Memory B cell (primary cell): Measurements from ENCODE around the gene TBCEL.

Experiments
- ATAC-seq: fragments of 150-1000 bp; cut with Tn5 transposase; 2 replicates; pipeline ENCODE4 v1.10.0; 2021; ENCODE audit warnings: low read depth, mild to moderate bottlenecking, moderate library complexity
- DNase-seq, 2 donors: peaks; one replicate each; pipeline ENCODE4 v3.0.0; 2022; ENCODE audit warnings: low spot score in 2 of 2
- H3K27ac Mint-ChIP-seq: one replicate; pipeline ENCODE4 v1.8.0; 2022; ENCODE audit warnings: mild to moderate bottlenecking, moderate library complexity, mixed read lengths
- H3K27me3 Mint-ChIP-seq: one replicate; pipeline ENCODE4 v1.8.0; 2022; ENCODE audit warnings: mixed read lengths
- H3K36me3 Mint-ChIP-seq: one replicate; pipeline ENCODE4 v1.8.0; 2022; ENCODE audit warnings: mild to moderate bottlenecking, mixed read lengths
- H3K4me1 Mint-ChIP-seq: one replicate; pipeline ENCODE4 v1.8.0; 2022; ENCODE audit warnings: mixed read lengths
- H3K4me3 Mint-ChIP-seq: one replicate; pipeline ENCODE4 v1.8.0; 2022; ENCODE audit warnings: mild to moderate bottlenecking, moderate library complexity, mixed read lengths
- H3K9me3 Mint-ChIP-seq: one replicate; pipeline ENCODE4 v1.8.0; 2022; ENCODE audit warnings: mixed read lengths

Gene TBCEL

DNA sequence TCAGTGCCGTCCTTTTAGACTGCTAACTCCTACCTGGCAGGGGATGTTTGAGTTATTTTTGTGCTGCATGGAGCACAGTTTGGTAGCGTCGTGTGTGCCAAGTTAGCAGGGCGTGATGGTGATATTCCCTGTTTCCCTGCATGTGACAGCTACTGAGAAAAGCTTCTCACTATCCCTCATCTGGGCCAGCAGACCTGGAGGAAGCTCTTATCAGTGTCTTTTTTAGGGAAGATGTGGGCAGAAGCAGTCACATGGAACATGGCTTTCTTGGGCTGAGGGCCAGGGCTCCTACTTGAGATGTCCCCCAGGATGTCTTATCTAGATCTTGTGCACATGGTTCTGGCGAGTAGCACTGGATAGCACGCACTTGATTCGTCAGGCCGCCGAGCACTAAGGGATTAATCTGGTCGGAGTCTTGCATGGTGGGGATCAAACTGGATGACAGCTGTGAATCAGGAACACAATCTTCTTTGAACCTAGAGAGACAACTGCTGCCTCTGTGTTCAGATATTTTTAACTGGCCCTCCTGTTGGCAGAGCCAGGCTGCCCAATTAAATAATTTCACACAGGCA is 110.9 kb downstream of the TBCEL start:
- Mint-ChIP-seq H3K9me3 (no peaks in the 10 kb centered on the region), H3K36me3 (no peaks in the 10 kb centered on the region), H3K4me3 (no peak overlapping the region), H3K4me1 (no peaks in the 10 kb centered on the region), H3K27ac (no peak overlapping the region), H3K27me3 (peaks cover 7% of the 10 kb centered on the region)
- DNase-seq (no peak), ATAC-seq (no peak)

DNA sequence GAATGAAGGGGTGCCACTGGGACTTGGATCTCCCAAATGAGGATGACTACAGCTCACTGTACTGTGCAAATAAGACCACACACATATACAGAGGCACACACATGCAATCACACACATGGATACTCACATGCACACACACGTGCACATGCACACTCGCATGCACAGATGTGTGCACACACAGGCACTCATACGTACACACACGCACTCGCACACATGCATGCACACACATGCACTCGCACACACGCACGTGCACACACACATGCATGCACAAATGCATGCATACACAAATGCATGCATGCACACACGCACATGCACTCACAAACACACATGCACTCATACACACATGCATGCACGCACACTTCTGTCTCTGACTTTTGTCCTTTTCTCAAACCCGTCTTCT is 113.1 kb downstream of the TBCEL start:
- no peak for DNase-seq
- peaks cover 10% of the 10 kb centered on the region for H3K27me3 Mint-ChIP-seq

DNA sequence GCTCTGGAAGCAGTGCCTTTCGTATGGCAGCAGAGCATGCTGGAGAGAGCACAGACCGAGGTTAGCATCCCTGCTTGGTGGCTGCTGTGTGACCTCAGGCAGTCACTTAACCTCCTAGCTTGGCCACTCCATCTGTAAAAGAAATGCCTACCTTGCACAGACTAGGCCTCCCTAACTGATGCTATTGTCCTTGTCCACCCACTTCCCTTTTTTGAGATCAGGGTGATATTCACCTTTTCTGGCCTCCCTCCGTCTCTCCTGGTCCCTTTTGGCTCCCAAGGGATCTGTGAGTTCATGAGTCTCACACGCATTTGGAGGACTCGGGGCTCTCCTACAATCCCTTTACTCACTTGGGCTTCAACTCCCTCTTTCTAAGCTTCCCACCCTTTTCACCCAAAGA is 114.4 kb downstream of the TBCEL start:
- no peak overlapping the region for H3K4me3 Mint-ChIP-seq
- peaks cover 14% of the 10 kb centered on the region for H3K27me3 Mint-ChIP-seq
- no peak overlapping the region for H3K27ac Mint-ChIP-seq
- DNase-seq (no peak), ATAC-seq (no peak)
- H3K9me3 Mint-ChIP-seq, result no peaks in the 10 kb centered on the region
- no peaks in the 10 kb centered on the region for H3K36me3 Mint-ChIP-seq
- H3K4me1 Mint-ChIP-seq, result no peaks in the 10 kb centered on the region

More for the DNA sequence above, 113.1 kb downstream of the TBCEL start:
- ATAC-seq, result no peak
- Mint-ChIP-seq H3K27ac (no peak overlapping the region), H3K9me3 (no peaks in the 10 kb centered on the region), H3K4me3 (no peak overlapping the region), H3K36me3 (no peaks in the 10 kb centered on the region), H3K4me1 (no peaks in the 10 kb centered on the region)

DNA sequence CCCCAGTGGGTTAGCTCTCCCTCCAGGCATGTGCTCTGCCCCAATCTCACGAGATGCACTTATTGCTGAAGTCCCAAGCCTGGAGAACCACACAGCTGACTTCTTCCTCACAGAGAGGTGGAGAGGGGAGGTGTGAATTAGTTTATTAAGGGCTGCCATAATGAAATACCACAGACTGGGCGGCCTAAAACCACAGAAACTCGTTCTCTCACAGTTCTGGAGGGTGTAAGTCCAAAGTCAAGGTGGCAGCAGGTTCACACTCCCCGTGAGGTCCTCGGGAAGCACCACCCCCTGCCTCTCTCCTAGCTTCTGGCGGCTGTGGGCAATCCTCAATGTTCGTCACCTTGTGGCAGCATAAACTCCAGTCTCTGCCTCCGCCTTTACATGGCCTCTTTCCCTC is 116.5 kb downstream of the TBCEL start:
- H3K4me3 Mint-ChIP-seq, result no peak overlapping the region

More for the DNA sequence above, 116.5 kb downstream of the TBCEL start:
- DNase-seq, result no peak
- peaks cover 18% of the 10 kb centered on the region for H3K27me3 Mint-ChIP-seq
- H3K27ac Mint-ChIP-seq, result no peak overlapping the region
- H3K36me3 Mint-ChIP-seq, result no peaks in the 10 kb centered on the region
- H3K4me1 Mint-ChIP-seq, result no peaks in the 10 kb centered on the region
- ATAC-seq, result no peak
- H3K9me3 Mint-ChIP-seq, result no peaks in the 10 kb centered on the region
